Measurements from ENCODE around the gene IRAG1.

Gene IRAG1

DNA sequence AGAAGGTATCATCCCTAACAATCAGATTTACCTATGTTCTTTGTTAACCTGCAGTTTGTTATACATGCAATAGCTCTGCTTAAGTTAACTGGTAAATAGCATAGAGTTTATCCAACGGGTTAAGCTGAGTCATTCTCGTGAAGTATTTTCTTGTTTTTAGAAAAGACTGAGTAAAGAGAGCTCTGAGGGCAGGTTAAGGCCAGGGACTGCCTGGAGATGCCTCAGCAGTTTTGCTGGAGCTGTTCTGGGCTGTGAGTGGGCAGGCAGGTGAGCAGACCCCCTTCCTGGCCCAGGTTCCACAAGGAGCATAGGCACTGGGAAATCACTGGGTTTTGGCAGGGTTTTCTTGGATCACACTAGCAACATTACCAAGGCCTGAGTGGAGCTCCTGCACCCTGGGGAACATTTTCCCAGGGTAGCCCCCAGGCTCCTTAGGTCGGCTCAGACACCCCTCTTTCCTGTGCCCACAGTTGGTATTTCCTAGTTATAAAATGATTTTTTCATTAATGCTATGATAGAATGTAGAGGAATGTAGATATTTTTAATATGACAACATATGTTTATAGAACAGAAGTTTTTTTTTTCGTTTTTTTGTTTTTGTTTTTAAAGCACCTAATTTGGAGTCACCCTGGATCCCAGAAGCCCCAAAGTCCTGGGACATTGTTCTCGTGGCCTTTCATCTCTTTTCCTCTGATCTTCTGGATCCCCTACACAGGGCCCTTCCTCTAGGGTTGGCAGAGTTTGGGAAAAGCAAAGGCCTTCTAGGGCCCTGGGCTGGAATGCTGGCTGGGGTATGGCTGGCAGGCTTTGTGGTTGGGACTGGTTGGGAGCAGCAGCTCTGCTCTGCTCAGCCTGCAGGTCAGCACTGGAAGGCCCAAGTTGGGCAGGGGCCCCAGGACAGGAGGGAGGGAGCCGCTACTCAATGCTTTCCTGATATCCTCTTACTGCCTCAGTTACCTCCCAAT lies 26.7 kb downstream of the IRAG1 start:
- DNase-seq (ENCODE audit: low read depth), result no peak

DNA sequence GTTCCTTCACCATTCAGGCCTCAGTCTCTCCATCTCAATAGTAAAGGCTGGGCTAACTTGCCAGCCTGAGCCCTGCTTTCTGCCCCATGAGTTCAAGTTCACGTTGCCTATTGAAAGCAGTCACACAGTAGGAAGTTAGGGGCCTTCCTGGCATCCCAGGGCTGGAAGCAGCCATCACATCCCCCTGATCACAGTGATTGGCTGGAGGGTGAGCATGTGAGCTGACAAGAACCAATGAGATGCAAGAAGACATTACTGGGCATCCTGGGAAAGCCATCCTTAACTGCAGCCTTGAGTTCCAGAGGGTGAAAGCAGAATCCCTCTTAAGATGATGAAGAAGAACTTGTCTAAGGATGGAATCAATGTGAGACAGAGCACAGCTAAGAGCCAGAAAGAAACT lies 29.1 kb downstream of the IRAG1 start:
- DNase-seq (ENCODE audit: low read depth), result no peak

DNA sequence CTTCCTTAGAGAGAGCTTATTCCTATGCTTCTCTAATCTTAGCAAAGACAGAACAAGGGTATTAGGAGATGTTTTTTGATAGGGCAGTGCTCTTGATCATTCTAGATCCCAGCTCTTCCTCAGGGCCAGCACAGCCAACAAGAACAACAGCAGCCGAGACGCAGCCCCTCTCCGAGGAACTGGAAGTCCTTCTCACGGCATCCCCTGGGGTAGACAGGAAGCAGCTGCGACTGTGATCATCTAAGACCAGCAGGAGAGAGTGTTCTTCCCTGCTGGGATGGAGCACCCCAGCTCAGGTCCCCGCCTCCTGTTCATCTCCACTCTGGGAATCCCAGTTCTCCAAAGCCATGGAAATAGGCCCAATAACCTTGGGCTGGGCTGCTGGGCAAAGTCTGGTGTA lies 29.6 kb downstream of the IRAG1 start:
- DNase-seq (ENCODE audit: low read depth), result no peak

DNA sequence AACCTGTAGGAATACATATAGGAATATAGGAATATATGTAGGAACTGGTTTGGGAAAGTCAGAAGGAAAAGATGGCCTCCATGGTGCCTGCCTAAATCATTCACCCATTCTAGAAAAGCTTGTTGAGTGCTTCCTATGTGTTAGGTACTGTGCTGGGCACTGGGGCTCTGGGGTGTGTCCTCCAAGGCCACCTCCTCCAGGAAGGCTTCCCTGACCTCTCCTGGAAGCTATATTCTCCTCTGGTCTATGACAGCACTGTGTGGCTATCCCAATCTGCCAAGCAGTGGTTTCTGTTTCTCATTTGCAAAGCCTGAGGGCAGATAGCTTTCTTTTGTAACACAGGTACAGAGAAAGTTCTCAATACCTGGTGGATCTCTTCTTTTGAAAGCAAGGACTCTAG lies 30.2 kb downstream of the IRAG1 start:
- DNase-seq (ENCODE audit: low read depth), result no peak

DNA sequence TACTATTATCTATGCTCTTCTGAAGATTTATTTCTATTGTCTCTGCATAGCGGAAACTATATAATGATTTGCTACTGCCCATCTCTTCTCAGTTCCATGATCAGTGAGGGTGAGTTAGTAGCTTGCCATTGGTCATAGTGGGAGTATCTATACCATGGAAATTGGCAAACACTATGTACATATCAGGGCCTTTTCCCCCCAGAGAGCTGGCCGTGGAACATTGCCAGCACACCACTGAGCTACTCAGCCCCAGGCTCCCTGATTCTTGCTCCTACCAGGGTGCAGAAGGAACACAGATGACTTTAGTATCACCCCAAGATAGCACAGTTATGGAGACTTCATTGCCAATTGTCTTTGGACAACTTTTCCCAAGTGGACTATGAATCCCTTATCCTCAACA lies 33.2 kb downstream of the IRAG1 start:
- no peak for DNase-seq (ENCODE audit: low read depth)

DNA sequence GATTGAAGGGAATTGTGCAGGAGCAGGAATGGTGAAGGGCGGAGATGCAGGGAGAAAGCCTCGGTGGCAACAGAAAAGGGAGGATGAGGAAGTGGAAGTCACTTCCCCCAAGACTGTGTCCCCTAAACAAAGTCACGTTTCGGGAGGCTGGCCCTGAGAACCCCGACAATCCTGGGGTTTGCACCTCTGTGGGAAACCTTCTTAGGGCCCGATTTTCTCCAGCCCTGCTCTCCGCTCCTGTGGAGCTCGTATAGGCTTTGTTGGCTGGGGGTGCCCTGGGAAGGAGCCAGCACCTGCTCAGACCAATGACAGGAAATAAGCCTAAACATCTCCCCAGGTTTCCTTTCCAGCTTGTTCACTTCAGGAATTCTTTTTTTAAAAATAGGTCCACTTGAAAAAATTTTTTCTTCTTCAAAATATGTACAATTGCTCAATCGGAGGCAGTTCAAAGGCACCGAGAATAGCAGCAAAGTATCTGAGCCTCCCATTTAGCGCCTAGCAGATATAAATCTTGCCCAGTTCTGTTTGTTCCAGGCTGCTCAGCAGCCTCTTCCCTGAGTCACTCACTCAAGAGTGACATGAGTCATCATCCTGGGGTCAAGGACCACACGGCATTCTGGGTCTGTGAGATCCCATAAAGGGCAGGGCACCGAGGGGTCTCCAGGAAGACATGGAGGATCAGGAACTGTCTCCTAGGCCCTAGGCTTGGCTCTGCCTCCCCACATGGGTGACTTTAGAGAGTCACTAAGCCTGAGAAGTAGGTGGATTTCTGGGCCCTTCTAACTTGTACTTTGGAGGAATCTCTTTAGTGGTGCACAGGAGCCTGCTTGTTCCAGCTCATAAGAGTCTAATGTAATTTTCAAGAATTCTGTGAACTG lies 34.0 kb downstream of the IRAG1 start:
- DNase-seq (ENCODE audit: low read depth), result no peak

DNA sequence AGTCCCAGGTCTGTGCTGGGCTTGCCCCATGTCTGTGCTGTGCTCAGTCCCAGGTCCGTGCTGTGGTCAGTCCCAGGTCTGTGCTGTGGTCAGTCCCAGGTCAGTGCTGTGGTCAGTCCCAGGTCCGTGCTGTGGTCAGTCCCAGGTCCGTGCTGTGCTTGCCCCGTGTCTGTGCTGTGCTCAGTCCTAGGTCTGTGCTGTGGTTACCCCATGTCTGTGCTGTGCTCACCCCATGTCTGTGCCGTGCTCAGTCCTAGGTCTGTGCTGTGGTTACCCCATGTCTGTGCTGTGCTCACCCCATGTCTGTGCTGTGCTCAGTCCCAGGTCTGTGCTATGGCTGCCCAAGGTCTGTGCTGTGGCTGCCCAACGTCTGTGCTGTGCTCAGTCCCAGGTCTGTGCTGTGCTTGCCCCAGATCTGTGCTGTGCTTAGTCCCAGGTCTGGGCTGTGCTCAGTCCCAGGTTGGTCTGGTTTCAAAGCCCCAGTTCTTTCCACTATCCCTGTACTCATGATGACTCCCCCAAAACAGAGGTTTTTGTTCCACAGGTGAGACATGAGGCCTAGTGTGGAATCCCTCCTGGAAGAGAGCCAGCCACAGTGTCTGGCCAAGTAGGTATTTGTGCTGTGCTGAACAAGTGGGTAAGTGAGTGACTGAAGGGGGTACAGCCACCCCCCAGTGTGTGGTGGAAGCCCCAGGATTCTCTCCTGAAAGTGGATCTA lies 34.8 kb downstream of the IRAG1 start:
- DNase-seq (ENCODE audit: low read depth), result no peak

DNA sequence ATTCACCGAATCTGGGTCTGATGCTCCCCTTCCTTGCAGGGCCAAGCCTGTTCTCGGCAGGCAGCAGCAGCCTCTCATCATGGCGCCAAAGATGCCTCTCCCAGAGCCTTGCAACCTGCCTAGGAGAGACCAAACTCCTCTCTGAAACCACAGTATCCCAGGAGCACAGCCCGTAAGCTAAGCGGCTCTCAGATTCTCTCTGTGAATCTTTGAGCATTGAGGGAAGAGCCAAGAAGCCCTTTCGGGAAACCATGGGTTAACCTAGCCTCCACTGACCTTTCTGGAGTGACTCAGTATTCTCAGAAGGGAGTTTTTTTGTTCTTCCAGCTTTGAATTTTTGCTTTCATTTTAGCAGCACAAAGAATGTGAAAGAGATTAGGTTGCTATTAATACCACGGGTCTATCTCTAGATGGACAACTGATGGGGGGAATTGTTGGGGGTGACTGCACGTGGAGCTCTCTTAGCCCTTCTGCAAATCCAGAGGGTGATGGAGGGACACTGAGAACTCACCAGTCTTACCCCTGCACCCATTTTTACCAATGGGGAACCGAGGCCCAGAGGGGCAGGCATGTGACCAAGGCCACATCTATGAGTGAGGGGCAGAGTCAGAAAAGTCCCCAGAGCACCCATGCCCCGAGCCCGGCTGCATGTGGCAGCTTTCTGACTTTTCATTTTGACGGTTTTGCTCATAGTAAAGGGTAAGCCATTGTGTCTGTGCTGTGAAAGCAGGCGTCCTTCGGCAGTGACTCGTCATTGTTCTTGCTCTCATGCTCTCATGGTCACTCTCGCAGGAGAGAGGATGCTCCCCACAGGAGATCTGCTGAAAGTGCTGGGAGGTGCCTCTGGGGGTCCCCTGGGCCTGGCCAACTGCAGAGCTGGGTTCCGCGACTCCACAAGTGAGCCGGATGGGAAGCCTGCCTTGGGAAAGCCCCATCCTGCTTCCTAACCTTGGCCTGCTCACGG lies 36.0 kb downstream of the IRAG1 start:
- DNase-seq (ENCODE audit: low read depth), result no peak

DNA sequence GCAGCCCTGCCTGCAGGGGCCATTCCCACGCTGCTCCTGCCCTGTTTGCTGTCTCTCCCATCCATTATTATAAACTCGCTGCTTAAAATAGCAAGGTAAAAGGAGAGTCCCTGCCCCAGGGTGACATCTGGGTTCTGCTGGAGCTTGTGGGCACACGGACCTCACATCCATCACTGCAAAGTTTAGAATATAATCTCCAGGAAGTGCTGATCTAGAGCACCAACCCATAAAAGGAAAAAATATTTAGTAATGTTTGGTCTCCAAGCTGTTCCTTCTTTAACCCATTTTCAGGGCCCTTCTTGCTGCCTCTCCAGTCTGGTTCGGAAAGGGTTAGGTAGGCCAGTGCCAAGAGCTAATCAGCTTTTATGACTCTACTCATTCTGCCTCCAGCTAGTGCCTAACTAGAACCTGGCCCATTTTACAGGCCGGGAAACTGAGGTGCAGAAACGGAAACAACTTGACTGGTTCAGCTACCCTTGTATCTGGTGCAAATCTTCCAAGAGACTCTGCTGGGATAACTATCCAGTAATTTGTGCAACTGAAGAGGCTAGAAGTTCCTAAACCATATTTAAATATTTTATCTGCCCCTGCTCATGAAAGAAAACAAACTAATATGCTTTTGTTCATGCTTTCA lies 37.5 kb downstream of the IRAG1 start:
- no peak for DNase-seq (ENCODE audit: low read depth)

DNA sequence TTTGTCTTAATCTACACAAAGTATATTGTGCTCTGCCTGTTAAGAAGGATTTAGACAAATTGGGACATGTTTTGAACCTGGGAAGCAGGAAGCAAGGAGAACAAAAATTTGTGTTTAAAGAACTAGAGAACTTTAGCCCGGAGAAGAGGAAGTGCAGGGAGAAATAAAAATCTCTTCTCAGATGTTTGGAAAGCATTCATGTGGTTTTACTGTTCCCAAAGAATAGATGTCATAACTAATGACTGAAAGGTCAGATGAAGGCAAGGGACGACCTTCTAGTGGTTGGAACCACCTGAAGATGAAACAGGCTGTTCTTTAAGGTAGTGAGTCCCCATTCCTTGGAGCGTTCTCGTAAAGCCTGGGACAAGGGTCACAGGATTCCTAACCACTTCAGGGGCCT lies 38.3 kb downstream of the IRAG1 start:
- DNase-seq (ENCODE audit: low read depth), result no peak

DNA sequence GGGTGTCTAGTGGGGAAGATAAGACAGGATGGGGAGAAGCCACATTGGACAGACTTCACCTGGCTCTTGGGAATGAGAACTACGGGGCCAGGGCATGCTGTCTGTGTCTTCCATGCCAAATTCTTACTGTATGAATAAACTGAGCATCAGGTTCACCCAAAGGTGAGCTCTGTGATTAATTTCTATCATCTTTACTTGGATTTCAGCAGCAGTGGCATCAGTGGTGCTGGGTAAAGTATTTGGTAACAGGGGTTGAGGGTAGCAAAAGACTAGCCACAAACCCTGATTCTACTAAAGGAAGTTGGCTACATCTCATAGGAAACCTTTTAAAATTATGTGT lies 38.8 kb downstream of the IRAG1 start:
- no peak for DNase-seq (ENCODE audit: low read depth)

DNA sequence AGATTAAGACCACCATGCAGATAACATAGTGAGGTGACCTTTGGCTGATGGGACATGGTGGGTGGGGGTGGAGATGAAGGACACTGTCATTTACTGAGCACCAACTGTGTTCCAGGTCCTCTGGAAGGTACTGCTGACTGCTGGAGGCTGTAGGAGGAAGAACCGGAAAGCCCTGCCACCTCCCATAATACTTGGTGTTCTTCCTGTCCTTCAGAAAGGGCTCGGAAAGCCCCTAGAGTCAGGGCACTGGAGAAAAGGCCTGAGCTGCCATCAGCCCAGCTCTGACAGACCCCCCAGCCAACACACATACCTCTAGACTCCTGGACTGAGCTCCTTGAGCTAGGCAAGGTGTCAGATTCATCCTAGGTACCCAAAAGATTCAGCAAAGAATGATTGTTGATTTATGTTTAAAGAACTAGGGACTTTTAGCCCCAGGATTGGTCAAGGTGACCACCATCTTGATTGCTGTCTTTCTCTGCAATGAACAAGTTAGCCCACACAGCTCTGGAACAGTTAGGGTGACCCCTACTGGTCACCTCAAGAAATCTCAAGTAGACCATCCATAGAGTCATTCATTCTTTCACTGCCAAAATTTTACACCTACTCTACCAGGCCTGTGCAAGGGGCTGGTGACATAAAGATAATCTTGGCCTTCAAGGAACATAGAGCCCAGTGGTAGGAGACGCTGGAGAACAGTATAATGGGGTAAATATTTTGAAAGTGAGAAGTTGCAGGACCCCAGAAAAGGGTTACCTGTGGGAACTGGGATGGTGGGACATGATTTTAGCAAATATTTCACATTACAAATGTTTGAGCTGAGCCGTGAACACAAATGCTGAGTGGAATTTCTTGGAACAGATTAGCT lies 39.4 kb downstream of the IRAG1 start:
- DNase-seq (ENCODE audit: low read depth), result peak; percentile 5

DNA sequence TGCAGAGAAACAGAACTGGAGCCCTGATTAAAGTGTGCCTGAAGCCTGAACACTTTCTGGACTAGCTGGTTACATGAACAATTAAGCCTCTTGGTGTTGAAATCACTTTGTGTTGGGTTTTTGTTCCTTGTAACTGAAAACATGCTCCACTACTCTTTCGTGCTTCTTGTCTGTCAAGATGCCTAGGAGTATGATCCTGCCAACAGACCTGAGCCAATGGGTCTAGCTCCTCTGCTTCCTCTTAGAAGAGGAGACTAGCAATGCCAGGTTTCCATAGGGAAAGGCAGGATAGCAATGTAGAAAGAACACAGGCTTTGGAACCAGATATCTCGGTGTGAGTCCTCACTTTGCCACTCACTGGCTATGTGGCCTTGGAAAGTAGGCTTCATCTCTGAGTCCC lies 40.3 kb downstream of the IRAG1 start:
- DNase-seq (ENCODE audit: low read depth), result no peak

DNA sequence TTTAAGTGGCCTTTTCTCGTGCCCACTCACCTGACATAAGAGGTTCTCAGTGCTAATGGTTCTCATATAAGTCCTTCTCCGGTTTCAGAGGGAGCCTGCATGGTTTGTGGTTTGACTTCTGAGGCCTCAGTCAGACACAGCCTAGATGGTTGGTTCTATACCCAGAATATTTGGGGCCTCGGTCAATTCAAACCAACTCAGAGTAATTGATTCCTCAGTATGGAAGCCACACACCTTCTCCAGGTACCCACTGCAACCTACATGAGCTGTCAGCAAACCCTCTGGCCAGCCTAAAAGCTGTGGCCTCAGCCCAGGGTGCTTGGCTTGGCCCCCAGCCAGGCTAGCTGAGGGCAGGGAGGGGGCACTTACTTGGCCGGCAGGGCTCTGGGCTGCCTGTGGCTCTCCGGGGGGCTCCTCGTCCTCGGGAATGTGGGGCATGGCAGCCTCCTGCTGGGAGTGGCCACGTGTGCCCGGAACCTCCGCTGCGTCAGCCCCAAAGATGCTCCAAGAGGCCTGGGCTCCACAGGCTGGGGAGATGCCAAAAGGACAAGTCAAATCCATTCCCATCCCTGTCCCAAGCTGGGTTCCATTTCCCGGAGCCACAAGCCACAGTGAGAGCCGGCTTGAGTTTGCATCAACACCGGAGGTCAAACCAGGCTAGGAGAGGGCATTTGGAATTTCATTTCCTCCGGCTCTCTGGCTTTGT lies 41.7 kb downstream of the IRAG1 start:
- no peak for DNase-seq (ENCODE audit: low read depth)

DNA sequence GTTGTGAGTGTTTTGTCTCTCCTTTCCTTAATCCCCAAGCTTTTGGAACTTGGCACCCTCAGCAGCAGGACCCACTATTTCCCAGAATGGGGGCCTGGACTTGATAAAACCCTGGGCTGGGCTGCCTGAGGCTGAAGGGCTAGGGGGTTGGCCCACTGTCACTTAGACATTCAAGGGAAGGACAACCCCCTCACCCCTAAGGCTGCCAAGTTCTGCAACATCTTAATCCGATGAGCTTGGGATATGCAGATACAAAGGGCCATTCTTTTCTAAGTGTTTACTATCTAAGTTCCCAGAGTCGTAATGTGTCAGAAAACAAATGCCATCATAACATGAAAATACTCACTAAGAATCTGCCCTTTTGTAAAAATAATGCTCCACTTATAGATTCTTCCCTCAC lies 42.9 kb downstream of the IRAG1 start:
- DNase-seq (ENCODE audit: low read depth), result no peak

DNA sequence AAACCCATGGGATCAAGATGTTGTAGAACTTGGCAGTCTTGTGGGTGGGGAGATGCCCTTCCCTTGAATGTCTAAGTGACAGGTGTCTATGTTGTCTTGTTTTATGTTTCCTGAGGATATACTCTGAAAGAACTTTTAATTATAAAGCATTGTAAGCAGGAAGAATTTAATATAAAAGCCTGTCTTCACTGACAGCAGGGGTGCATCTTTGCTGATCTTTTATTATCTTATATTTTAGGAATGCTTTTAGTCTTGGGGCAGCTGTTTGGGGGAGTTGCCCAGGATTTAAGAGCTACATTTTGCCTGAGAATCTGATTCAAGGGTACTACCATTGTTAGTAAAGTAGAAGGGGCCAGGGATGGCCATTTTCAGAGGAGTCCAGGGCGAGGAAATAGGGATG lies 43.4 kb downstream of the IRAG1 start:
- DNase-seq (ENCODE audit: low read depth), result no peak

DNA sequence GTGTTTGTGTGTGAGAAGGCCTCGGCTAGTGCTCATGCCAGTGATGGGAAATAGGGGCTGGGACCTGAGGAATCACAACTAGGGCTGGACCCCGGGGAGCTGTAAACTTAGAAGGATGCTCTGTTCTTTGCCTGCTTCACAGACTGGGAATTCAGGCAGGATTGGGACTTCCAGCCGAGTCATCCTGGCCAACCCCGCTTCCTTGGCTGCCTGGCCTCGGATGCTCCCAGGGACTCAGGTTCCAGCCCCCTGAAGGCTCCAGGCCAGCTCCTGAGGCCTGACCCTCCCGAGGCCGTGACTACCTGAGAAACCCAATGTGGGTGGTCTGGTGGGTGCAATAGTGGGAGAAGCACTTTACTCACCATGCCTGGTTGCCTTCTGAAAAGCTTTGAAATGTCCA lies 44.7 kb downstream of the IRAG1 start:
- DNase-seq (ENCODE audit: low read depth), result no peak

DNA sequence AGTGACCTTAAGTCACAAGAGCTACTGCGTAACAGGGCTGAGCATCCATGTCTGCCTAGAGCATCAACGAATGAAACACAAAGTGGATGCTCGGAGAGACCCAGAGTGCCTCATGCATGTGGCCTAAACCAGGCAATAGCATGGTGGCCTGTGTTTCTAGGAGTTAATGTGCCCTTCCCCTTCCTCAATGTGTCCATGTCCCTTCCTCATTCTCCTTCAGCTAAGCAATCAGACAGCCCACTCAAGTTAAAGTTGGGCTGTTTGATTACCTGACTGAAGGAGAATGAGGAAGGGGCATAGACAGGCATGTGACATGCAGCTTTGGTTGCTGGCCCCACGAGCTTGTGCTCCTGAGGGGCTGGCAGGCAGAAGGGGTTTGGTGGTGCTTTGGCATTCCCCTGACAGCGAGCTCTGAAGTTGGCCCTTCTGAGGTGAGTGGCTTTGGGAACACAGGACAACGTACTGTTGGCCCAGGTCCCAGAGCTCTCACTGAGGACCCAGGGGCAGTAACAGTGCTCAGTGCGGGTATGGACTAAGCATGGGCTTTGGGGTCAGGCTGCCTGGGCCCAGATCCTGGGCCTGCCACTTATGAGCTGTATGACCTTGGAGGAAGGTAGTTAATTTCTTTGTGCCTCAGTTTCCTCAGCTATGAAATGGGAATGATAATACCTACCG lies 46.7 kb downstream of the IRAG1 start:
- DNase-seq (ENCODE audit: low read depth), result no peak

DNA sequence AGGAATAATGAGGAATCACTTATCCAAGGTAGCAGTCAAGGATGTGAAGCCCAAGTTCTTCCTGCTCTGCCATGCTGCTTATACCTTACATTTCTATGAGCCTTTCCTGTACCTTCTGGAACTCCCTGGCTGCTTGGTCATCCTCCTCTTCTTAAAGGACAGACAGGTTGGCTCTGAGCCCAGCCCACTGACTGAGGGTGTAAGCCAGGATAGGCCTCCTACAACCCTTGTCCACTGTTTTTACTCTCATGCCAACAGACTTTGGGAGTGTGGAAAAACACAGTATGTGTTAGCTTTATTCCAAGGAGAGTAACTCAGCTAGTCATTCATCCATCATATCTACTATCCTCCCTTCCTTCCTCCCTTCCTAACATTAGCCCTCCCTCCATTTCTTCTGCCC lies 47.5 kb downstream of the IRAG1 start:
- DNase-seq (ENCODE audit: low read depth), result no peak

All from stimulated activated CD4-positive, alpha-beta T cell treated with anti-CD3 and anti-CD28 coated beads, Interleukin-2, amount 100 ng/mL, for 4 hours (primary cell).